Limb (tissue), 2 donors: Measurements from ENCODE around the gene CRK.
"Not testable (repeated sequence)": the region's sequence is repeated elsewhere in the genome, so short reads cannot be mapped to it uniquely, and the experiment has no call there.

Experiments used
- DNase-seq, 2 donors: peaks; one replicate each; pipeline ENCODE4 v3.0.0-alpha.2; 2016; ENCODE audit errors: extremely low spot score in 2 of 2

The CRK gene

GRCh38 chr17:1387490-1388227, 68.4 kb downstream of the CRK start:
- DNase-seq, result not testable (repeated sequence)

DNA sequence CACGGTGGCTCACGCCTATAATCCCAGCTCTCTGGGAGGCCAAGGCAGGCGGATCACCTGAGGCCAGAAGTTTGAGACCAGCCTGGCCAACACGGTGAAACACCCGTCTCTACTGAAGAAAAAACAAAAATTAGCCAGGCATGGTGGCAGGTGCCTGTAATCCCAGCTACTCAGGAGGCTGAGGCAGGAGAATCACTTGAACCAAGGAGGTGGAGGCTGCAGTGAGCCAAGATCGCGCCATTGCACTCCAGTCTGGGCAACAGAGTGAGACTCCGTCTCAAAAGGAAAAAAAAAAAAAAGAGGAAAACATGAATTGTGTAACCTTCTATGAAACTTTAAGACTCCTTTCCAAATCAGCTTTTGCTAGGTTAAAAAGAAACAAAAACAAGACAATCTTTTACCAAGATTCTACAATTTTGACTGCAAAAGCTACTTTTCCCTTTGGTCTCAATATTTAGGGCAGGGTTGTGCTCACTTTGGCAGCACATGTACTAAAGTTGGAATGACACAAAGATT, 69.3 kb downstream of the CRK start:
- not testable (repeated sequence) for DNase-seq

DNA sequence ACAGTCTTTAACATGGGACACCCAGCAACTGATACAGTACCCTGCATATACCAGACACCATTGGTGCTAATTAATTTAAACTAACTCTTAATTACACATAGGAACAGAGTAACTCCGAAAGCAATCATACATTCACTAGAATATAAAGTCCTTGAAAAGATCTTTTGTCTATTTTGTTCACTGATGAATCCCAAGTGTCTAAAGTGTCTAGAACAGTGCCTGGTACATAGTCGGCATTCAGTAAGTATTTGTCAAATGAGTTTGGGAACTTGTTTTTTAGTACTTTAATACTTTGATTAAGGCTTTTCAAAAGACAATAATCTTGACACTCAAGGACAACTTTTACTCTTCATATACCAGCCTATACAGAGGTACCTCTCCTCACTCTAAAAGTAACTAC, 69.8 kb downstream of the CRK start:
- no peak for DNase-seq

DNA sequence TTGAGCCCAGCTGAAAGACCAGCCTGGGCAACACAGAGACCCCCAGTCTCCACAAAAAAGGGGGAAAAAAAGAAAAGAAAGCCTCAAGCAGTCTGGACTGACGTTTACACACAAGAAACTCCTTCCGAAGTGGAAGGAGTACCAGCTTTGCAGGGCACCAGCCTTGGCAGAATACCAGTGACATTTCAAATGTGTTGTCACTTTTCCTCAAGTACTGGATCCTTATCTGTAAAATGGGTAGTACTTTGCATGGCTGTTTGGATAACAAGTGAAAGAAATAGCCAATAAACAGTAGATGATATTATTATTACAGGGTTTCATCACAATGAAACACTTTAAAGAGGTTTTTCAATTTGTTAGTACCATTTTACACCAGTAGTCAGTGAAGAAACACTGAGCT, 70.2 kb downstream of the CRK start:
- DNase-seq, result no peak

DNA sequence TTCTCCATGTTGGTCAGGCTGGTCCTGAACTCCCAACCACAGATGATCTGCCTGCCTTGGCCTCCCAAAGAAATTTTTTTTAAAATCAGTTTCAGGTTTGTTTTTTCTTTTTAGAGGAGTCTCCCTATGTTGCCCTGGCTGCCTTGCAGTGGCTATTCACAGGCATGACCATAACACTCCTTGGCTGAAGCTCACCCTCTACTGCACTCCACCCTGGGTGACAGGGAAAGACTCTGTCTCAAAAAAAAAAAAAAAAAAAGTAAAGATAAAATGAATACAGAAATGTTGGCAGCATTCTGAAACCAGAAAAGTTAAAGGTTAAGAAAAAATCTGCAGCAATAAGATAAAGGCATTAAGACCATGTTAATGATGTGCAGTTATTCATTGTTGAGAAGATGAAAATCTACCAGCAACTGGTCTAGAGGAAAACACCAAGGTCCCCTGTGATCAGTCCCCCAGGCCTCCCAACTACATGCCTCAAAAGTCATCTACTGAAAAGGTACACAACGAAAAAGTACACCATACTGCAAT, 71.1 kb downstream of the CRK start:
- DNase-seq, result no peak

DNA sequence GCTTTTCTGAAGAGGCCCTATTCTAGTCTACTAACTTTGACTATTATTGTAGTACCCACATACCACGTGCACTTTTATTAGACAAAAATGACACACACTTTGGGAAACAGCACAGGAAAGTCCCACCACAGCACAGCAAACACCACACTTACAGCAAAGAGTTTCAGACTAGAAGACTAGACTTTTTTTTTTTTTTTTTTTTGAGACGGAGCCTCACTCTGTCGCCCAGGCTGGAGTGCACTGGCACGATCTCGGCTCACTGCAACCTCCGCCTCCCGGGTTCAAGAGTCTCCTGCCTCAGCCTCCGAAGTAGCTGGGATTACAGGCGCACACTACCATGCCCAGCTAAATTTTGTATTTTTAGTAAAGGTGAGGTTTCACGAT, 76.1 kb downstream of the CRK start:
- DNase-seq, result no peak

DNA sequence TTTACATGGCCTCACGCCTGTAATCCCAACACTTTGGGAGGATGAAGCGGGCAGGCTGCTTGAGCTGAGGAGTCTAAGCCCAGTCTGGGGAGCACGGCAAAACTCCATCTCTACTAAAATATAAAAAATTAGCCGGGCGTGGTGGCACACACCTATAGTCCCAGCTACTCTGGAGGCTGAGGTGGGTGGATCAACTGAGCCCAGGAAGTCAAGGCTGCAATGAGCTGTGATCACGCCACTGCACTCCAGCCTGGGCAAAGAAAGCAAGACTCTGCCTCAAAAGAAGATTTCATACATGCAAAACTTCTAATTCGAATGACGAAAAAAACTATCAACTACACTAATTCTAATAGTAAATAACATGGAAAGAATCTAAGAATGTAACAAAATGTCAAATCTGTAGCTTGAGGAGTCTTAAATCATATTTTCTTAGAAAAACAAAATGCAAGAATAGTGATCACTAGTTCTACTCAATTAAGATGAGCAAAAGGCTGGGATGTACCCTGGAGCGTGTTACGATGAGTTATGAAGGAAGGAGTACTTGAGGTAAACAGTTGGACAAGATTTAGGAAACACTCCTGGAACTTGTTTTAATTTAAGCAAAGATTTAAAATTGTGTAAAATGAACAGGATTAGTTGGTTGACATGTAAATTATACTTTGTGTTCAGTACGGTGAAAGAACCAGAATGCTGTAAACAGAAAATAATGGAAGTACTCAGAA, 76.7 kb downstream of the CRK start:
- no peak for DNase-seq

DNA sequence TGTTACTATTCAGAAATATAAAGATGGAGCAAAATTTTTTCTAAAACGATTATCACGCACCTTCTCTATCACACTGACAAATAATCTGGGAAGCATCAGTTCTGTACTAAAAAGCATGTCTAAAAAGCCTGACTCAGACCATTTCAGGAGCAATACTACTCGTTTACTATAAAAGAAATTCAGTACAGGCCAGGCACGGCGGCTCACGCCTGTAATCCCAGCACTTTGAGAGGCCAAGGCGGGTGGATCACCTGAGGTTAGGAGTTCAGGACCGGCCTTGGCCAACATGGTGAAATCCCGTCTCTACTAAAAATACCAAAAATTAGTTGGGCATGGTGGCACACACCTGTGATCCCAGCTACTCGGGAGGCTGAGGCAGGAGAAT, 77.6 kb downstream of the CRK start:
- not testable (repeated sequence) for DNase-seq

GRCh38 chr17:1377334-1377733, 78.7 kb downstream of the CRK start:
- no peak for DNase-seq

GRCh38 chr17:1376061-1376460, 80.0 kb downstream of the CRK start:
- DNase-seq, result no peak

DNA sequence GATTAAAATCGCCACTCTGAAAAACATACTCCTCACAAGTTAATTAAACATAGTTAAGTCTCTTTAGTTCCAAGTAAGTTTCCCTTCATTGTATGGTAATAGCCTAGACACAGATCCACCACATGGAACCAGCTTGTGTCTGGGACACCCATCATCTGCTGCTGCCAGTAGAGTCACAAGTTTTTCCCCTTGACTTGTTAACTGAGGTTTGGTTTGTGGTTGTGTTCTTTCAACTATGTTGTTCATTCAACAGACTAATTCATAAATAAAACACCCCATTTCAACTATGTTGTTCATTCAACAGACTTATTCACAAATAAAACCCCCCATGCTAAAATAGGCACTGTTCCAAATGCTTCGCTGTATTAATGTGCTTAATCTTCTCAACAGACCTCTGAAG, 80.4 kb downstream of the CRK start:
- DNase-seq, result no peak

DNA sequence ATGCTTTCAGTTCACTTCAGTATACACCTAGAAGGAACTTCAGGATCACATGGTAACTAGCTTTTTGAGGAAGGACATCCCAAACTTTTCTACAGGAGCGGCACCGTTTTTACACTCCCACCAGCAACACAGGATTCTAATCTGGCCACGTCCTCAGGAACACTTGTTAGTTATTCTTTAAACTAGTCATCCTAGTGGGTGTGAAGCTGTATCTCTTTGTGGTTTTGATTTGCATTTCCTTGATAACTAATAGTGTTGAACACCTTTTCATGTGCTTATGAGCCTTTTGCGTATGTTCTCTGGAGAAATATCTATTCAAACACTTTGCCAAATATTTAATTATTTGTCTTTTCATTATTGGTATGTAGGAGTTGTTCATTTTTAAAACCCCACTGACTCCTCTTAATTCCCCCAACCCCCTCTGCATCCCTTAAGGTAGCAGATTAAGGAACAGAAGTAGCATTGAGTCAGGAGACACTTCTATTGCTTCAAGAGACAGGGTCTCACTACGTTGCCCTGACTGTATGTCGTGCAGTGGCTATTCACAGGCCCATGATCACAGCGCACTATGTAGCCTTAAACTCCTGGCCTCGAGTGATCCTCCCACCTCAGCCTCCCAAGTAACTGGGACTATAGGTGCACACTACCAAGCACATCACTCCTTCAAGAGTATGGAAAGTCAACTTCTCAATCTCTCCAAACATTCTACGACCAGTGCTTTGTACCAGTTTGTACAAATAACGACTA, 81.4 kb downstream of the CRK start:
- no peak for DNase-seq

- DNase-seq, result no peak
These were observed 82.3 kb downstream of the CRK start for GRCh38 chr17:1373707-1374237.

DNA sequence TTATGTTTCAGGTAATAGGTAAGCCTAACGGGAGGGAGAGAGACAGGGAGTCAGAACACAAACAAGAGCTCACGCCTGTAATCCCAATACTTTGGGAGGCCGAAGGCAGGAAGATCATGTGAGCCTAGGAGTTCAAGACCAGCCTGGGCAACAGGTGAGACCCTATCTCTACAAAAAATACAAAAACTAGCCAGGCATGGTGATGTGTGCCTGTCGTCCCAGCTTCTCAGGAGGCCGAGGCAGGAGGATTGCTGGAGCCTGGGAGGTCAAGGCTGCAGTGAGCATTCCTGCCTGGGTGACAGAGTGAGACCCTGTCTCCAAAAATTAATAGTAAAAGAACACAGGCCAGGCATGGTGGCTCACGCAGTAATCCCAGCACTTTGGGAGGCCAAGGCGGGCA, 83.4 kb downstream of the CRK start:
- DNase-seq, result no peak

GRCh38 chr17:1371893-1372590, 84.0 kb downstream of the CRK start:
- no peak for DNase-seq
